Gastrocnemius medialis (tissue), 4 donors: ENCODE measurements around the gene METTL21A. TPM values are rescaled to one million over a fixed set of nuclear protein-coding genes. Genes with fewer than 3 reads are reported as not detected.

Source experiments
- ATAC-seq, 2 donors: fragments of 150-250 bp; one replicate each; pipeline ENCODE4 v1.9.1; 2016
- DNase-seq, 2 donors: peaks; one replicate each; pipeline ENCODE4 v3.0.0-alpha.2; 2019
- H3K27ac ChIP-seq, 4 donors: fragments of 200-600 bp; sonication (generic); 1 replicate in 1 of 4; 2 replicates in 3 of 4; pipeline ENCODE4 v1.5.1; 2016 to 2018; ENCODE audit warnings: mild to moderate bottlenecking in 2 of 4, moderate library complexity in 1 of 4
- H3K27me3 ChIP-seq, 3 donors: fragments of 200-600 bp; sonication (generic) in 2 of 3; 1 replicate in 1 of 3; 2 replicates in 2 of 3; pipeline versions ENCODE4 v1.5.1 to v1.6.0; 2016 to 2019; ENCODE audit warnings: mild to moderate bottlenecking in 1 of 3, moderate library complexity in 1 of 3
- H3K36me3 ChIP-seq, 2 donors: fragments of 200-600 bp; sonication (generic) in 1 of 2; one replicate each; pipeline ENCODE4 v1.5.1; 2017 to 2018
- H3K4me1 ChIP-seq, 2 donors: fragments of 200-600 bp; sonication (generic) in 1 of 2; one replicate each; pipeline ENCODE4 v1.5.1; 2016 to 2017; ENCODE audit warnings: mild to moderate bottlenecking in 2 of 2
- H3K4me3 ChIP-seq, 4 donors: fragments of 200-600 bp; sonication (generic) in 3 of 4; 1 replicate in 1 of 4; 2 replicates in 3 of 4; pipeline ENCODE4 v1.5.1; 2016 to 2019; ENCODE audit warnings: mild to moderate bottlenecking in 2 of 4
- H3K9me3 ChIP-seq, 3 donors: fragments of 200-600 bp; sonication (generic) in 2 of 3; 1 replicate in 1 of 3; 2 replicates in 2 of 3; pipeline ENCODE4 v1.5.1; 2016 to 2019
- POLR2A ChIP-seq, 2 donors: fragments of 450-650 bp; IDR thresholded peaks; one replicate each; pipeline ENCODE4 v1.6.1; 2017; ENCODE audit warnings: antibody characterized with exemption in 2 of 2, mild to moderate bottlenecking in 2 of 2, moderate library complexity in 2 of 2
- in situ Hi-C, 4 donors: fragments of 200-750 bp; cut with MboI; loops; one replicate each; pipeline versions ENCODE4 v1.15.0 to v1.8.0; 2017; ENCODE audit warnings: low sequenced_read_pairs in 4 of 4
- intact Hi-C: fragments of 100-400 bp; cut with DNase I; formaldehyde crosslinking; loops from one replicate; pipeline ENCODE4 v1.15.1; 2023; ENCODE audit warnings: low total_unique reads
- total RNA-seq, 4 donors: library from RNA; depleted of rRNA; stranded (reverse); fragments of >200 nt; gene quantifications; one replicate each; pipeline versions ENCODE4 v1.1.0 to v1.2.3, GENCODE V29; 2016
- TF ChIP-seq, protein P1 (sequence below), 5 experiments: fragments of 450-650 bp in 3 of 5; fragments of 200-600 bp in 2 of 5; sonication (generic) in 2 of 5; IDR thresholded peaks in 4 of 5; conservative IDR thresholded peaks in 1 of 5; 1 replicate in 4 of 5; 2 replicates in 1 of 5; pipeline ENCODE4 v1.5.1; 2016 to 2019; ENCODE audit warnings: antibody characterized with exemption in 5 of 5, mild to moderate bottlenecking in 3 of 5, moderate library complexity in 3 of 5

The METTL21A gene
- total RNA-seq, 4 donors from 2014 or later: 9.1 to 20.8 (median 13.9) TPM

DNA sequence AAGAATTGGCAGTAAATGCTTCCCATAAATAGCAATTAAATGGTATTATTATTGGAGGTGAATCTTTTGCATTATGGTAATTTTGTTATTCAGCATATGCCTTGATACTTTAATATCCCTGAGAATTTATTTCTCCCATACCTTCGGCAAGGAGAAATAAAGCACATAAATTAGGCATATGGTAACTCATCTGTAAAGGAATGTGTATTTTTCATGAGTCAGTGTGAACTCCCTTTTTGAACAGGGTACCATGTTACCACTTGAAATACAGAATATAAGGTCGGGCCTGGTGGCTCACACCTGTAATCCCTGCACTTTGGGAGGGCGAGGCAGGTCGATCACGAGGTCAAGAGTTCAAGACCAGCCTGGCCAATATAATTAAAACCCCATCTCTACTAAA is 18.4 kb downstream of the METTL21A start:
- intact Hi-C loops: no loop called here
- Histone ChIP-seq H3K9me3 (no peaks in the 10 kb centered on the region), H3K27ac (no peak overlapping the region), H3K27me3 (no peaks in the 10 kb centered on the region), H3K36me3 (no peaks in the 10 kb centered on the region), H3K4me3 (no peak overlapping the region), H3K4me1 (no peaks in the 10 kb centered on the region)
- TF ChIP-seq, protein P1, sequence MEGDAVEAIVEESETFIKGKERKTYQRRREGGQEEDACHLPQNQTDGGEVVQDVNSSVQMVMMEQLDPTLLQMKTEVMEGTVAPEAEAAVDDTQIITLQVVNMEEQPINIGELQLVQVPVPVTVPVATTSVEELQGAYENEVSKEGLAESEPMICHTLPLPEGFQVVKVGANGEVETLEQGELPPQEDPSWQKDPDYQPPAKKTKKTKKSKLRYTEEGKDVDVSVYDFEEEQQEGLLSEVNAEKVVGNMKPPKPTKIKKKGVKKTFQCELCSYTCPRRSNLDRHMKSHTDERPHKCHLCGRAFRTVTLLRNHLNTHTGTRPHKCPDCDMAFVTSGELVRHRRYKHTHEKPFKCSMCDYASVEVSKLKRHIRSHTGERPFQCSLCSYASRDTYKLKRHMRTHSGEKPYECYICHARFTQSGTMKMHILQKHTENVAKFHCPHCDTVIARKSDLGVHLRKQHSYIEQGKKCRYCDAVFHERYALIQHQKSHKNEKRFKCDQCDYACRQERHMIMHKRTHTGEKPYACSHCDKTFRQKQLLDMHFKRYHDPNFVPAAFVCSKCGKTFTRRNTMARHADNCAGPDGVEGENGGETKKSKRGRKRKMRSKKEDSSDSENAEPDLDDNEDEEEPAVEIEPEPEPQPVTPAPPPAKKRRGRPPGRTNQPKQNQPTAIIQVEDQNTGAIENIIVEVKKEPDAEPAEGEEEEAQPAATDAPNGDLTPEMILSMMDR (IDR thresholded peaks at IDR 0.05 in 4 of 5, conservative IDR thresholded peaks at IDR 0.05 in 1 of 5): no peak
- TF ChIP-seq POLR2A (IDR thresholded peaks at IDR 0.05): no peak
- in situ Hi-C loops: loop anchor here in 2 of 4 donors (25.0 kb wide), 2 partner anchors 430 to 655 kb away; partner anchors contain the start of genes IDH1 (in 1 of the 2), PIKFYVE (in 1 of the 2) and PLEKHM3 (in 1 of the 2)
- ATAC-seq (no peak), DNase-seq (no peak)

GRCh38 chr2:207606399-207606798 is 18.8 kb downstream of the METTL21A start:
- Histone ChIP-seq H3K9me3 (no peaks in the 10 kb centered on the region), H3K36me3 (no peaks in the 10 kb centered on the region), H3K4me3 (no peak overlapping the region), H3K27me3 (no peaks in the 10 kb centered on the region), H3K27ac (no peak overlapping the region), H3K4me1 (no peaks in the 10 kb centered on the region)
- TF ChIP-seq POLR2A (IDR thresholded peaks at IDR 0.05): no peak
- TF ChIP-seq, protein P1 (IDR thresholded peaks at IDR 0.05 in 4 of 5, conservative IDR thresholded peaks at IDR 0.05 in 1 of 5): no peak
- no peak for DNase-seq
- in situ Hi-C loops: loop anchor here in 2 of 4 donors (25.0 kb wide), 2 partner anchors 431 to 656 kb away; partner anchors contain the start of genes IDH1 (in 1 of the 2), PIKFYVE (in 1 of the 2) and PLEKHM3 (in 1 of the 2)
- intact Hi-C loops: no loop called here
- no peak for ATAC-seq

GRCh38 chr2:207603486-207603885 is 21.7 kb downstream of the METTL21A start:
- in situ Hi-C loops (loop anchor here in 2 of 4 donors (25.0 kb wide), 2 partner anchors 434 to 659 kb away; partner anchors contain the start of genes IDH1 (in 1 of the 2), PIKFYVE (in 1 of the 2) and PLEKHM3 (in 1 of the 2)), intact Hi-C loops (no loop called here)
- TF ChIP-seq, protein P1 (IDR thresholded peaks at IDR 0.05 in 4 of 5, conservative IDR thresholded peaks at IDR 0.05 in 1 of 5): no peak
- Histone ChIP-seq H3K27me3 (no peaks in the 10 kb centered on the region), H3K4me1 (no peaks in the 10 kb centered on the region), H3K9me3 (no peaks in the 10 kb centered on the region), H3K4me3 (no peak overlapping the region), H3K27ac (no peak overlapping the region), H3K36me3 (no peaks in the 10 kb centered on the region)
- no peak for ATAC-seq
- no peak for DNase-seq

DNA sequence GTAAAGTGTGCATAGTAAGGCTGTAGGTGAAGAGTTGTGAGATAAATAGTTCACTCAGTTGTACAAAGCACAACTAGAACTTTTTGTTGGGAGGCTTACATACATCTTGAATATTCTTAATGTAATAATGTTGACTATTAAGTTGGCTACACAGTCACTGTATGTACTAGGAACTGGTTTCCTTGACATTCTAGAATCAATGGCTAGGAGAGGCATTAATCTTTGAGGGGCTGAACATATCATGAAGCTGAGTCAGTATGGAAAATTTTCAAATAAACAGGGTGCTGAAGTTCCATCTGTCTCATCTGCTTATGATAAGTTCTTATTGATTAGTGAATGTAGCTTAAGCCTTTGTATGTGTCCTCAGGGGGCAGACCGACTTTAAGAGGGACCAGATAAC is 23.4 kb downstream of the METTL21A start:
- ATAC-seq (no peak), DNase-seq (no peak)
- intact Hi-C loops: no loop called here
- in situ Hi-C loops: loop anchor here in 2 of 4 donors (25.0 kb wide), 2 partner anchors 436 to 661 kb away; partner anchors contain the start of genes IDH1 (in 1 of the 2), PIKFYVE (in 1 of the 2) and PLEKHM3 (in 1 of the 2)
- no peak for TF ChIP-seq POLR2A (IDR thresholded peaks at IDR 0.05)
- TF ChIP-seq, protein P1 (IDR thresholded peaks at IDR 0.05 in 4 of 5, conservative IDR thresholded peaks at IDR 0.05 in 1 of 5): no peak
- Histone ChIP-seq H3K9me3 (no peaks in the 10 kb centered on the region), H3K4me3 (no peak overlapping the region), H3K4me1 (no peaks in the 10 kb centered on the region), H3K36me3 (no peaks in the 10 kb centered on the region), H3K27me3 (no peaks in the 10 kb centered on the region), H3K27ac (no peak overlapping the region)
